Esophagus squamous epithelium (tissue), 4 donors: ENCODE measurements around the gene MNAT1.

Experiments used
- CTCF ChIP-seq, 6 experiments: fragments of 450-650 bp in 4 of 6; fragments of 200-600 bp in 2 of 6; sonication (generic) in 2 of 6; IDR thresholded peaks; one replicate each; pipeline ENCODE4 v1.5.1; 2016 to 2019; ENCODE audit warnings: antibody characterized with exemption in 6 of 6, mild to moderate bottlenecking in 4 of 6, moderate library complexity in 4 of 6
- POLR2A ChIP-seq, 4 donors: fragments of 450-650 bp; IDR thresholded peaks; one replicate each; pipeline ENCODE4 v1.6.1; 2017; ENCODE audit warnings: antibody characterized with exemption in 4 of 4, mild to moderate bottlenecking in 4 of 4, moderate library complexity in 3 of 4

- TF ChIP-seq POLR2A (IDR thresholded peaks at IDR 0.05) (no peak), CTCF (IDR thresholded peaks at IDR 0.05) (no peak)
Measured at GRCh38 chr14:60933920-60934655, 199.5 kb downstream of the MNAT1 start.
